Ishikawa (cell line): ENCODE measurements around the gene OXGR1.

Experiments used
- CEBPB ChIP-seq: IDR thresholded peaks from 2 replicates; pipeline ENCODE4 v1.6.1; 2012
- CREB1 ChIP-seq: IDR thresholded peaks from 2 replicates; pipeline ENCODE4 v1.6.1; 2012; ENCODE audit warnings: low read depth
- EGR1 ChIP-seq: IDR thresholded peaks from 2 replicates; pipeline ENCODE4 v1.6.1; 2012
- EP300 ChIP-seq: IDR thresholded peaks from 2 replicates; pipeline ENCODE4 v1.6.1; 2012; ENCODE audit warnings: borderline replicate concordance
- FOXM1 ChIP-seq: IDR thresholded peaks from 2 replicates; pipeline ENCODE4 v1.6.1; 2012; ENCODE audit warnings: low read depth, borderline replicate concordance
- NFIC ChIP-seq: IDR thresholded peaks from 2 replicates; pipeline ENCODE4 v1.6.1; 2012
- RAD21 ChIP-seq: IDR thresholded peaks from 2 replicates; pipeline ENCODE4 v1.6.1; 2012; ENCODE audit warnings: low read depth
- REST ChIP-seq: IDR thresholded peaks from 2 replicates; pipeline ENCODE4 v1.6.1; 2012; ENCODE audit warnings: low read depth, mild to moderate bottlenecking
- TAF1 ChIP-seq: IDR thresholded peaks from 2 replicates; pipeline ENCODE4 v1.6.1; 2012; ENCODE audit warnings: low read depth, mild to moderate bottlenecking
- TCF12 ChIP-seq: IDR thresholded peaks from 2 replicates; pipeline ENCODE4 v1.6.1; 2012; ENCODE audit warnings: low read depth
- TEAD4 ChIP-seq: IDR thresholded peaks from 2 replicates; pipeline ENCODE4 v1.6.1; 2012
- YY1 ChIP-seq: IDR thresholded peaks from 2 replicates; pipeline ENCODE4 v1.6.1; 2012; ENCODE audit warnings: low read depth
- ZBTB7A ChIP-seq: IDR thresholded peaks from 2 replicates; pipeline ENCODE4 v1.6.1; 2012; ENCODE audit warnings: low read depth
- TF ChIP-seq, protein P1 (sequence below): IDR thresholded peaks from 2 replicates; pipeline ENCODE4 v1.6.1; 2012
- TF ChIP-seq, protein P2 (sequence below): IDR thresholded peaks from 2 replicates; pipeline ENCODE4 v1.6.1; 2012

The OXGR1 gene

DNA sequence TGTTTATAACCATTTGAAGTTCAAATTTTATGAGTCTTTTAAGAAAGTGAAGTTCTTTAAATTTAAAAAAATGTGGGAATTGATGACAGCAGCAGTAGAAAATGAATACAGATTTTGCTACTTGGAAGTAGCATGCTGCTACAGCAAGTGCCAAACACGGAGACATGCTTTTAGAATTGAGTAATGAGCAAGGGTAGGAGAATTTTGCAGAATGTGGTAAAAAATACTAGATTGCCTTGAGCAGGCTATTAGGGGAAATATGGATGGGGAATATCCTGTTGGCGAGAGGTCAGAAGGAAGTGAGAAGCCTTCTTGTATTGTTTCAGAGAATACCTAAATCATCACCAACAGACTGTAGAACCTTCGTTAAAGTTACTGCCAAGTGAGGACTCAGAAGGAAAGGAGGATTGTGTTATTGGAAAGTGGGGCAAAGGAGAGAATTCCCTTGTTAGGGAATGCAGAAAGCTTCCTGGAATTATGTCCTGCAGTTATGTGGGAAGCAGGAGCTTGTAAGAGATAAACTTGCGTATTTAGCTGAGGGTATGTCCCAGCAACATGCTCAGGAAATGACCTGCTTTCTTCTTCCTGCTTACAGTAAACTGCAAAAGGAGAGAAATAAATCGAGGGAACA lies 32.4 kb upstream of the OXGR1 start:
- TF ChIP-seq FOXM1: no peak

DNA sequence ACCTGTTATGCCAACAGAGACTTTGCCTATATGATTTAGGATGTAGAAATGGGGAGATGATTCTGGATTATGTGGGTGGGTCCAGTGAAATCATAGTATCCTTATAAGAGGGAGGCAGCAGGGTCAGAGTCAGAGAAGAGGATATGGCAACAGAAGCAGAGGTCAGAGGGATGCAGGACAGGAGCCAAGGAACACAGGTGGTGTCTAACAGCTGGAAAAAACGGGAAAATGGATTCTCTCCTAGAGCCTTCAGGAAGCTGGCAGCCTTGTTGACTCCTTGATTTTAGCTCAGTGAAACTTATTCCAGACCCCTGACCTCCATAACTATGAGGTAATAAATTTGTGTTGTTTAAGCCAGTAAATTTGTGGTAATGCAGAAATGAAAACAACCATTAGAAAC lies 28.8 kb upstream of the OXGR1 start:
- no peak for TF ChIP-seq CREB1
- TF ChIP-seq REST: no peak
- TF ChIP-seq TAF1: no peak
- TF ChIP-seq NFIC: no peak
- no peak for TF ChIP-seq EP300
- no peak for TF ChIP-seq EGR1
- TF ChIP-seq CEBPB: no peak
- no peak for TF ChIP-seq TEAD4

DNA sequence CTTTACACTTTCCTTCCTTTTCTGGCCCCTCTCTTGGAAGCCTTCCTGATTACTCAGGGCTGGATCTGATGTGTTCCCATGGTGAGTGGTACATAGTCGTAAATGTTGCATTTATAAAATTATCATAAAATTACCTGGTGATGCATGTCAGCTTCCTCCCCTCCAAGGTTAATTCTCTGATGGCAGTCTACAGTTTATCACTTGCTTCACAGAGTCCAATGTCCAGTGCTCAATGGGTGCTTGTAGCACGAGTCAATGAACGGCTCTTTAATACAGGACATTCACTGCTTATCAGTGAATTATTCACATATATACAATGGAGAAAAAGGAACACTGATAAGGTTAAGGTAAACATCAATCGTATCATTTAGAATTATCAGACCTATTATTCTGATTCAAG lies 27.0 kb upstream of the OXGR1 start:
- TF ChIP-seq REST (no peak), CEBPB (no peak), TAF1 (no peak), CREB1 (no peak), YY1 (no peak), TEAD4 (no peak), ZBTB7A (no peak), NFIC (no peak), RAD21 (no peak), TCF12 (no peak), FOXM1 (no peak), EGR1 (no peak), EP300 (no peak)
- TF ChIP-seq, protein P1, sequence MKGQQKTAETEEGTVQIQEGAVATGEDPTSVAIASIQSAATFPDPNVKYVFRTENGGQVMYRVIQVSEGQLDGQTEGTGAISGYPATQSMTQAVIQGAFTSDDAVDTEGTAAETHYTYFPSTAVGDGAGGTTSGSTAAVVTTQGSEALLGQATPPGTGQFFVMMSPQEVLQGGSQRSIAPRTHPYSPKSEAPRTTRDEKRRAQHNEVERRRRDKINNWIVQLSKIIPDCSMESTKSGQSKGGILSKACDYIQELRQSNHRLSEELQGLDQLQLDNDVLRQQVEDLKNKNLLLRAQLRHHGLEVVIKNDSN: no peak
- TF ChIP-seq, protein P2, sequence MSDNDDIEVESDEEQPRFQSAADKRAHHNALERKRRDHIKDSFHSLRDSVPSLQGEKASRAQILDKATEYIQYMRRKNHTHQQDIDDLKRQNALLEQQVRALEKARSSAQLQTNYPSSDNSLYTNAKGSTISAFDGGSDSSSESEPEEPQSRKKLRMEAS: no peak

DNA sequence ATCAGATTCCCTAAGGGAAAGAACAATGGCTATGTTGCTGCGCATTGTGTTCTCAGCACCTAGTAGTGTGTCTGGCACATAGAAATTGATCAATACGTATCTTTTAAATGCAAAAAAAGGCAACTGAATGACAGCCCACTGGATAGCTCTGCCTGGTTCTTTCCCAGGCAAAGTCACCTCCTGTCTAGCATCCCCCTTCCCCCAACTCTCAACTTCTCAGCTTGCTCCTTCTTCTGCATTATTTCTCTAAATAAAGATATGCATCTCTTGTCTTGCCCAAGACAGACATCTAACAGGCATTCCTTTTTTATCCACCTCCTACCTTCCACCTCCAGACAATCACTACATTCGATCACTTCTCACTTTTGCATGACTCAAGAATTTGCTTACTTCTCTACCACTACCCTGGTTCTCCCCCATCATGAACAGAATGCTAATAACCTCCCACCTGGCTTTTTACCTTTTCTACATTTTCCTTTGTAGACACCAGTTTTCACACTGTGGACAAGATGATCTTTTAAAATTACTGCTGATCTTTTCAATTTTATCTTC lies 26.5 kb upstream of the OXGR1 start:
- no peak for TF ChIP-seq YY1
- TF ChIP-seq EGR1: no peak
- no peak for TF ChIP-seq CEBPB
- no peak for TF ChIP-seq ZBTB7A
- TF ChIP-seq NFIC: no peak

GRCh38 chr13:97020194-97020593 lies 25.9 kb upstream of the OXGR1 start:
- TF ChIP-seq TAF1 (no peak), YY1 (no peak), FOXM1 (no peak), RAD21 (no peak), ZBTB7A (no peak), TEAD4 (no peak), CREB1 (no peak), NFIC (no peak), CEBPB (no peak), EP300 (no peak), TCF12 (no peak), REST (no peak), EGR1 (no peak)
- TF ChIP-seq, protein P1: no peak
- TF ChIP-seq, protein P2: no peak
